ENCODE results near the gene ASCL3. TPM values are rescaled to one million over a fixed set of nuclear protein-coding genes. Genes with fewer than 3 reads are reported as not detected.
A peak's percentile ranks its signal among the peaks of the same experiment; 100 is the strongest.

Gene ASCL3
- total and polyA plus RNA-seq, 2 of the 8 experiments (the other 6 are each of a cell fraction or from before 2014, with no cell fraction given) = not detected

- ChIA-PET CTCF (ENCODE audit: partially characterized antibody) (interaction anchor here (0.5 to 3.7 kb wide), 49 partner anchors 9 to 789 kb away, joined by 3 to 66 read pairs (median 3); partner anchors contain the start of genes AKIP1, ASCL3 and C11orf16), POLR2A (ENCODE audit: partially characterized antibody) (interaction anchor here (0.8 to 2.2 kb wide), 8 partner anchors 8 to 277 kb away, joined by 3 to 10 read pairs (median 4); partner anchors contain the start of genes RPL27A and TRIM66)
- no peak overlapping the region for H3K4me3 ChIP-seq (ENCODE audit: extremely low read depth in 1 of 4, insufficient read depth in 2 of 4, low read depth in 3 of 4, low read length in 4 of 4)
- TF ChIP-seq, protein P1, sequence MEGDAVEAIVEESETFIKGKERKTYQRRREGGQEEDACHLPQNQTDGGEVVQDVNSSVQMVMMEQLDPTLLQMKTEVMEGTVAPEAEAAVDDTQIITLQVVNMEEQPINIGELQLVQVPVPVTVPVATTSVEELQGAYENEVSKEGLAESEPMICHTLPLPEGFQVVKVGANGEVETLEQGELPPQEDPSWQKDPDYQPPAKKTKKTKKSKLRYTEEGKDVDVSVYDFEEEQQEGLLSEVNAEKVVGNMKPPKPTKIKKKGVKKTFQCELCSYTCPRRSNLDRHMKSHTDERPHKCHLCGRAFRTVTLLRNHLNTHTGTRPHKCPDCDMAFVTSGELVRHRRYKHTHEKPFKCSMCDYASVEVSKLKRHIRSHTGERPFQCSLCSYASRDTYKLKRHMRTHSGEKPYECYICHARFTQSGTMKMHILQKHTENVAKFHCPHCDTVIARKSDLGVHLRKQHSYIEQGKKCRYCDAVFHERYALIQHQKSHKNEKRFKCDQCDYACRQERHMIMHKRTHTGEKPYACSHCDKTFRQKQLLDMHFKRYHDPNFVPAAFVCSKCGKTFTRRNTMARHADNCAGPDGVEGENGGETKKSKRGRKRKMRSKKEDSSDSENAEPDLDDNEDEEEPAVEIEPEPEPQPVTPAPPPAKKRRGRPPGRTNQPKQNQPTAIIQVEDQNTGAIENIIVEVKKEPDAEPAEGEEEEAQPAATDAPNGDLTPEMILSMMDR (IDR thresholded peaks at IDR 0.05; ENCODE audit: control extremely low read depth in 1 of 3, insufficient read depth in 1 of 3, low read depth in 1 of 3, low read length in 3 of 3) = peak in 2 of 3 experiments; percentile 62 to 77; a peak in 3 of 4 replicates
- peak; percentile 86 to 90 for TF ChIP-seq RAD21 (IDR thresholded peaks at IDR 0.05 in 1 of 2, conservative IDR thresholded peaks at IDR 0.05 in 1 of 2; ENCODE audit: low read depth in 2 of 2, low read length in 2 of 2)
- TF ChIP-seq EP300 (IDR thresholded peaks at IDR 0.05; ENCODE audit: borderline replicate concordance in 1 of 2, low read depth in 2 of 2, low read length in 2 of 2) = no peak
- H3K36me3 ChIP-seq (ENCODE audit: control insufficient read depth in 2 of 4, insufficient read depth in 4 of 4, low read length in 3 of 4) = peaks cover 0 to 8% (median 1%) of the 10 kb centered on the region in 4 experiments; a peak in 3 of 8 replicates
- peaks cover 3% of the 10 kb centered on the region; the same call in 1 of the 2 replicates for H3K79me1 ChIP-seq (ENCODE audit: low read depth, low read length)
- no peak overlapping the region for H2BK120ac ChIP-seq (replicated peaks; ENCODE audit: low read depth, low read length)
- H4K5ac ChIP-seq (ENCODE audit: insufficient read length, low read depth, low read length) = no peak overlapping the region
- WGBS, 2 experiments (ENCODE audit: extremely low coverage in 1 of 2, insufficient coverage in 1 of 2, insufficient read length in 1 of 2, insufficient replicate concordance in 2 of 2, low coverage in 1 of 2, low lambda C conversion rate in 2 of 2, missing lambda C conversion rate in 1 of 2) = 39% methylated on average over 2 of the region's 2 CpGs; no CpG with 5 or more reads in 1 of the 2 experiments
- peak; percentile 88 for FAIRE-seq
- no peak overlapping the region for H2AK5ac ChIP-seq (ENCODE audit: low read depth, low read length)
- DNase-seq (ENCODE audit: low read depth in 1 of 2, low spot score in 2 of 2) = peak in 1 of 2 experiments; percentile 31
- H2BK20ac ChIP-seq (ENCODE audit: low read length) = no peak overlapping the region
- H3K79me2 ChIP-seq (ENCODE audit: control insufficient read depth in 1 of 2, insufficient read depth in 2 of 2, low read length in 2 of 2) = peaks cover 0 to 3% of the 10 kb centered on the region in 2 experiments; a peak in 1 of 4 replicates
- H4K91ac ChIP-seq (replicated peaks; ENCODE audit: insufficient read length, low read length) = no peak overlapping the region
- no peak overlapping the region for H3K9ac ChIP-seq (replicated peaks in 1 of 4; ENCODE audit: extremely low read depth in 1 of 4, low read depth in 3 of 4, low read length in 3 of 4)
- peaks cover 6% of the 10 kb centered on the region for H3K23me2 ChIP-seq (ENCODE audit: low read depth, low read length)
- H4K20me1 ChIP-seq (replicated peaks in 1 of 2; ENCODE audit: control insufficient read depth in 1 of 2, insufficient read depth in 2 of 2, low read length in 2 of 2) = no peaks in the 10 kb centered on the region
- H2BK15ac ChIP-seq (ENCODE audit: low read length) = no peak overlapping the region
- H3K56ac ChIP-seq (replicated peaks; ENCODE audit: insufficient read length, low read depth, low read length) = no peak overlapping the region
- no peak overlapping the region for H2BK12ac ChIP-seq (ENCODE audit: low read depth, low read length)
- H3K9me3 ChIP-seq (ENCODE audit: insufficient read depth in 2 of 2, low read depth in 1 of 2, low read length in 1 of 2) = no peaks in the 10 kb centered on the region
- no peak overlapping the region for H3K18ac ChIP-seq (ENCODE audit: extremely low read depth, low read length)
- H3K27me3 ChIP-seq (replicated peaks in 1 of 4; ENCODE audit: control insufficient read depth in 3 of 4, extremely low read depth in 1 of 4, insufficient read depth in 3 of 4, low read length in 3 of 4) = no peaks in the 10 kb centered on the region
- H2AFZ ChIP-seq (ENCODE audit: low read length) = no peak overlapping the region
- no peak overlapping the region for H3K4ac ChIP-seq (replicated peaks; ENCODE audit: insufficient read length, low read depth, low read length)
- H3K23ac ChIP-seq (ENCODE audit: insufficient read length) = no peak overlapping the region
- no peak overlapping the region for H2BK5ac ChIP-seq (ENCODE audit: low read depth, low read length)
- H3K14ac ChIP-seq (ENCODE audit: insufficient read length) = no peak overlapping the region
- H3K4me1 ChIP-seq (replicated peaks in 1 of 4; ENCODE audit: control insufficient read depth in 3 of 4, insufficient read depth in 4 of 4, low read length in 3 of 4) = peaks cover 0 to 4% (median 0%) of the 10 kb centered on the region in 4 experiments; a peak in 2 of 7 replicates
- no peak overlapping the region for H3K27ac ChIP-seq (ENCODE audit: low read depth, low read length)
- H3K4me2 ChIP-seq (ENCODE audit: insufficient read depth in 1 of 2, low read depth in 2 of 2, low read length in 2 of 2) = 0 out of 4 replicates have a peak overlapping the region, but pooled peaks of 1 of the 2 experiments have one; percentile 21
- no peak overlapping the region for H4K8ac ChIP-seq (ENCODE audit: extremely low read depth, insufficient read depth, low read length)
Observed at GRCh38 chr11:8959546-8960166, 16.8 kb upstream of the ASCL3 start.

Data from H1 (cell line).